NCI-H82 (cell line): ENCODE results near the gene SLC27A5.
"Not testable (repeated sequence)": the region's sequence is repeated elsewhere in the genome, so short reads cannot be mapped to it uniquely, and the experiment has no call there.

Source experiments
- DNase-seq: peaks from one replicate; lab custom pipeline; 2025; lab: John Stamatoyannopoulos, UW

Gene SLC27A5

GRCh38 chr19:58550362-58551122 is 38.8 kb upstream of the SLC27A5 start:
- no peak for DNase-seq

DNA sequence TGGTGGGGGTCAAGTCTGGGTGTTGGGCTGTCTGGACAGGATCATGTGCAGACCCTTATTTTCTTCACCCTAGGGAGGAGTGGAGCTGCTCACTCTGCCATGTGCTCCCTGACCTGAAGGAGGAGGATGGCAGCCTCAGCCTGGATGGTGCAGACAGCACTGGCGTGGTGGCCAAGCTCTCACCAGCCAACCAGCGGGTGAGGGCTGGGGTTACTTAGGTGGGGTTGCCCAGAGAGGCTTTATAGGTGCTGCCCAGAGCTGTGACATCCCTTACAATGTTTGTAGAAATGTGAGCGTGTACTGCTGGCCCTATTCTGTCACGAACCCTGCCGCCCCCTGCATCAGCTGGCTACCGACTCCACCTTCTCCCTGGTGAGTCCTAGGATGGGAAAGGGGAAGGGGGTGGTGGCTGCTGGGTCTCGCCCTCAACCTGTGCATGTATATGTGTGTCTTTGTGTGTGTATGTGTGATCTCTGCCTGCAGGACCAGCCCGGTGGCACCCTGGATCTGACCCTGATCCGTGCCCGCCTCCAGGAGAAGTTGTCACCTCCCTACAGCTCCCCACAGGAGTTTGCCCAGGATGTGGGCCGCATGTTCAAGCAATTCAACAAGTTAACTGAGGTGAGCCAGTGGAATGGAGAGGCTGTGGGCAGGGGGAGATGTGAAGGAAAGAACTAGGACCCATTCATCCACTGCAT is 38.0 kb upstream of the SLC27A5 start:
- no peak for DNase-seq

DNA sequence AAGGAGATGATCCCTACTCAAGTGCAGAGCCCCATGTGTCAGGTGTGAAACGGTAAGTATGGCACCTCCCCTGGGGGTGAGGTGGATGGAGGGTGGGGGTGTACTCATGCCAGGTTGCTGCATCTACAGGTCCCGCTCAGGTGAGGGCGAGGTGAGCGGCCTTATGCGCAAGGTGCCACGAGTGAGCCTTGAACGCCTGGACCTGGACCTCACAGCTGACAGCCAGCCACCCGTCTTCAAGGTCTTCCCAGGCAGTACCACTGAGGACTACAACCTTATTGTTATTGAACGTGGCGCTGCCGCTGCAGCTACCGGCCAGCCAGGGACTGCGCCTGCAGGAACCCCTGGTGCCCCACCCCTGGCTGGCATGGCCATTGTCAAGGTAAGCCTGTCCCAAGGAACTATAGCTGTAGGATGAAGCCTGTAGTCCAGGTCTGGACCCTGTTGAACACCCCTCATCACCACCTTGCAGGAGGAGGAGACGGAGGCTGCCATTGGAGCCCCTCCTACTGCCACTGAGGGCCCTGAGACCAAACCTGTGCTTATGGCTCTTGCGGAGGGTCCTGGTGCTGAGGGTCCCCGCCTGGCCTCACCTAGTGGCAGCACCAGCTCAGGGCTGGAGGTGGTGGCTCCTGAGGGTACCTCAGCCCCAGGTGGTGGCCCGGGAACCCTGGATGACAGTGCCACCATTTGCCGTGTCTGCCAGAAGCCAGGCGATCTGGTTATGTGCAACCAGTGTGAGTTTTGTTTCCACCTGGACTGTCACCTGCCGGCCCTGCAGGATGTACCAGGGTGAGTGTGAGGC is 37.3 kb upstream of the SLC27A5 start:
- no peak for DNase-seq

- DNase-seq: no peak
Measured at GRCh38 chr19:58547323-58548312, 35.8 kb upstream of the SLC27A5 start.

- DNase-seq: no peak
Measured at GRCh38 chr19:58546019-58546530, 34.3 kb upstream of the SLC27A5 start.

DNA sequence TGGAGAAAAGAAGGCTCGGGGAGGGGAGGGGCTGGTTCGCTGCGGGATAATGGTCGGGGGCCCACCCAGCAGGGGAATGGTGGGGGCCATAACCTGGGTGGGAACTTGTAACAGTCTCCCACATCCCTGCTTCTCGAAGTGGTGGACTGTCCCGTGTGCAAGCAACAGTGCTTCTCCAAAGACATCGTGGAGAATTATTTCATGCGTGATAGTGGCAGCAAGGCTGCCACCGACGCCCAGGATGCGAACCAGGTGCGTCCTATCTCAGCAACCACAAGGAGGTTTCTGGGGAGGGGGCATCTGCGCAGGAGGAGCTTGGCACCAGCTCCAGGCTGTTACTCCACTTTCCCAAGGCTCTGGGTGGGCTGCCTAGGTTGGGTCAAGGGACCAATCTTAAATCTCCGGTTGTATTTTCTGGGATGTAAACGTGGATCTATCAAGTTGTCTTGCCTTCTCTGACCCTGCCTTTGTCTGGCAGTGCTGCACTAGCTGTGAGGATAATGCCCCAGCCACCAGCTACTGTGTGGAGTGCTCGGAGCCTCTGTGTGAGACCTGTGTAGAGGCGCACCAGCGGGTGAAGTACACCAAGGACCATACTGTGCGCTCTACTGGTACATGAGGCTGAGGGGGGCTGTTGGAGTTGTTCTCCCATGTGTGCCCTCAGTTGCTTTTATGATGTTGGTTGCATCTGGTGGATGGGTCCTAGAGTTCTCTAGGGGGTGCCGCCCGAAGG is 33.7 kb upstream of the SLC27A5 start:
- no peak for DNase-seq

GRCh38 chr19:58544591-58545285 is 32.9 kb upstream of the SLC27A5 start:
- no peak for DNase-seq

DNA sequence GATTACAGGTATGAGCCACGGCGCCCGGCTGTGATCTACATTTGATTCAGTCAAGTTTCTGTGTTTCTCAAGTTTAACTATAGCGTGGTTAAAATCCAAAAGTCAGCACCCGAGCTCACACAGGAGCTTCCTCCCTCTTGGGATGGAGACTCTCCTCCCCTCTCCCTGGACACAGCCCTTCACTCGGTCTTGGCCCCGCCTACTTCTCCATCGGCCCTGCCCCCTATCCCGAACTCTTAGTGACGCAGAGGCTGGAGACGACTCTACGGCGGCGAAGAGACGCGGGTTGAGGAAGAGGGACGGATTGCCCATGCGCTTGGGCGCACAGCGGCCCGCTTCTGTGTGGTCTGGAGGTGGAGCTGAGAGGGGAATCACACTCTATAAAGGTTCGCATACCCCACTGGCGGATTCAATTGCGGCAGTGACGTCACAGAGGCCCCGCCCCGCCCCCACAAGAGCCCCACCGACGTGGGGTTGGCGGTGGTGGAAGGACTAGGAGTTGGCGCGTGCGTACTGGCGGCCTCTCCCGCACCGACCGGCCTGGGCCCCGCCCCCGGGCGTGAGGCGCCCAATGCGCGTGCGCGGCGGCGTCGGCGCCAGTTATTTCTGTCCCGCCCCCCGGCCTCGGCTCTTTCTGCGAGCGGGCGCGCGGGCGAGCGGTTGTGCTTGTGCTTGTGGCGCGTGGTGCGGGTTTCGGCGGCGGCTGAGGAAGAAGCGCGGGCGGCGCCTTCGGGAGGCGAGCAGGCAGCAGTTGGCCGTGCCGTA is 32.2 kb upstream of the SLC27A5 start, which contains the start of gene TRIM28:
TRIM28 (plus strand) TSS at position 239 of the 765 bp plus-strand sequence. CDS start 694 bp downstream, outside the sequence.
- DNase-seq: no peak

DNA sequence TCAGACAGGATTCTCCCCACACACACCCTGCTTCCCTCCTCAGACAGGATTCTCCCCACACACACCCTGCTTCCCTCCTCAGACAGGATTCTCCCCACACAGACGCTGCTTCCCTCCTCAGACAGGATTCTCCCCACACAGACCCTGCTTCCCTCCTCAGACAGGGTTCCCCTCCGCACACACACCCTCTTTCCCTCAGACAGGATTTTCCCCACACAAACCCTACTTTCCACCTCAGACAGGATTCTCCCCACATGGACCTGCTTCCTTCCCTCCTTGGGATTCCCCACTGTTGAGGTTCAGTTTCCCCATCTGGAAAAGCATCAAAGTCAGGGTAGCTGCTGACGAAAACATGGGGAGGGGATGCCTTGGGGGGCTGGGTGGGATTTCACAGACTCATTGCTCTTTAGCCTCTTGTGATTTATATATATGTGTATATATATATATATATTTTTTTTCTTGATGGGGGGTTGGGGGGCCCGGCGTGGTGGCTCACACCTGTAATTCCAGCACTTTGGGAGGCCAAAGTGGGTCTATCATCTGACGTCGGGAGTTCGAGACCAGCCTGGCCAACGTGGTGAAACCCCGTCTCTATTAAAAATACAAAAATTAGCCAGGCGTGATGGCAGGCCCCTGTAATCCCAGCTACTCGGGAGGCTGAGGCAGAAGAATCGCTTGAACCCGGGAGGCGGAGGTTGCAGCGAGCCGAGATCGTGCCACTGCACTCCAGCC is 31.0 kb upstream of the SLC27A5 start:
- DNase-seq: not testable (repeated sequence)

DNA sequence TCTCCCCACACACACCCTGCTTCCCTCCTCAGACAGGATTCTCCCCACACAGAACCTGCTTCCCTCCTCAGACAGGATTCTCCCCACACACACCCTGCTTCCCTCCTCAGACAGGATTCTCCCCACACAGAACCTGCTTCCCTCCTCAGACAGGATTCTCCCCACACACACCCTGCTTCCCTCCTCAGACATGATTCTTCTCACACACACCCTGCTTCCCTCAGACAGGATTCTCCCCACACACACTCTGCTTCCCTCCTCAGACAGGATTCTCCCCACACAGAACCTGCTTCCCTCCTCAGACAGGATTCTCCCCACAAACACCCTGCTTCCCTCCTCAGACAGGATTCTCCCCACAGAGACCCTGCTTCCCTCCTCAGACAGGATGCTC is 27.4 kb upstream of the SLC27A5 start:
- DNase-seq: not testable (repeated sequence)

GRCh38 chr19:58538257-58539168 is 26.7 kb upstream of the SLC27A5 start:
- DNase-seq: peak; percentile 94

GRCh38 chr19:58536852-58537798 is 25.3 kb upstream of the SLC27A5 start:
- no peak for DNase-seq

GRCh38 chr19:58535857-58536256 is 24.1 kb upstream of the SLC27A5 start:
- DNase-seq: no peak

DNA sequence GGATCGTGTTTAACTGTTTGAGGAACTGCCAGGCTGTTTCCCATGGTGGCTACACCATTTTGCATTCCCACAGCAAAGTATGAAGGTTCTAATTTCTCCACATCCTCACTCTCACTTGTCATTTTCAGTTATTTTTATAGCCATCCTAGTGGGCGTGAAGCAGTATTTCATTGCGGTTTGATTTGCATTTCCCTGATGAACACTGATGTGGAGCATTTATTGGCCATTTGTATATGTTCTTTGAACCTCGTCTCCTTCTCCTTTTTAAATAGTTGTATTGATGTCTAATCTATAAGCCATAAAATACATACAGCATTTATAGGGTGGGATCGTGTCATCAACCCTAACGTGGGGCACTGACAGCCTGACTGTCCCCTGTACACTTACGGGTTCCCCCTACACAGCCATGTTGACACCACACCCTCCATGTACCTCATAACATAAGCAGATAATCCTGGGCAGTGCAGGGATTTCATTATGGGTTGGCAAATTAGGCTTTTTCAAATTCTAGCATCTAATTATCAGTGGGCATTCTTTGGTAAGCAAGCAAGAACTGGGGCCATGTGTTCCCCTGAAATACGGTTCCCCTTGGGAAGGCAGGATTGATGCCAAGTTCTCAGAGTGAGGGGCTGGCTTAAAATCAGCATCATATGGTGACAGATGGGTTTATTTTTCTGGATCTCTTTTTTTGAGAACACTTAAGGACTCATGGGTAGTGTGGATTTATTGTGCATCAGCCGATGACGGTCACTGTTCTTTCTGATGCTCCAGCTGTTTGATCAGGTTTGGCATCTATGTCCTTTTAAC is 19.4 kb upstream of the SLC27A5 start:
- DNase-seq: no peak

DNA sequence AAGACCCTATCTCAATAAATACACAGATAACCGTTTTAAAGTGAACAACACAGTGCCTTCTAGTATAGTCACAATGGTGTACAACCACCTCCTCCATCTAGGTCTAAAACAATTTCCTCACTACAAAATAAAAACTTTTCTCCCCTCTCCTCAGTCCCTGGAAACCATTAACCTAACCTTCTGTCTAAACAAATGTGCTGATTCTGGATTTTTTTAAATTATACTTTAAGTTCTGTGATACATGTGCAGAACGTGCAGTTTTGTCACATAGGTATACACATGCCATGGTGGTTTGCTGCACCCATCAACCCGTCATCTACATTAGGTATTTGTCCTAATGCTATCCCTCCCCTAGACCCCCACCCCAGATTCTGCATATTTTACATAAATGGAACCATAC is 17.6 kb upstream of the SLC27A5 start:
- no peak for DNase-seq
